K562 (cell line): ENCODE measurements around the gene NMB. TPM values are rescaled to one million over a fixed set of nuclear protein-coding genes. Genes with fewer than 3 reads are reported as not detected.
A peak's percentile ranks its signal among the peaks of the same experiment; 100 is the strongest.

Experiments
- ATAC-seq: fragments of 200-7000 bp; cut with Tn5 transposase; 3 replicates; pipeline ENCODE4 v1.9.1; 2020; ENCODE audit warnings: moderate library complexity
- BruUV-seq: library from RNA; stranded (reverse); fragments of 400-500 nt; replicated peaks from 2 replicates; lab custom pipeline; 2021; lab: Mats Ljungman, UMichigan
- CTCF ChIA-PET: fragments of 300-600 bp; formaldehyde crosslinking; extraction: SDS; loops from one replicate; lab custom pipeline; 2021; ENCODE audit warnings: low intra/inter-chr PET ratio; lab: Yijun Ruan, JAX
- POLR2A ChIA-PET: fragments of 300-600, 350-650 bp; sonication (Branson Sonifier 250); formaldehyde crosslinking; extraction: SDS; loops from one replicate; lab custom pipeline; 2021; ENCODE audit warnings: antibody characterized with exemption, inconsistent platforms; lab: Yijun Ruan, JAX
- DNase-seq, 4 experiments: peaks; one replicate each; pipeline versions ENCODE4 v3.0.0 to v3.0.0-alpha.2; 2011 to 2018; ENCODE audit warnings: low spot score in 3 of 4, mixed read lengths in 3 of 4; ENCODE audit errors: extremely low read depth in 1 of 4
- FAIRE-seq: peaks from 2 replicates; lab custom pipeline; 2011; peaks lifted over from hg19 to GRCh38; lab: Jason Lieb, UNC
- H2AFZ ChIP-seq: 2 replicates; pipeline ENCODE4 v1.6.0; 2011; ENCODE audit warnings: low read depth, low read length, control low read depth, inconsistent platforms
- H3K27ac ChIP-seq: fragments of 200-600 bp; 3 replicates; pipeline ENCODE4 v1.8.0; 2011; ENCODE audit warnings: low read depth, mild to moderate bottlenecking, control low read depth, inconsistent platforms, low read length, moderate library complexity, mixed read lengths; ENCODE audit errors: extremely low read depth
- H3K27me3 ChIP-seq, 2 experiments: fragments of 300-600 bp in 1 of 2; 2 replicates in 1 of 2; 3 replicates in 1 of 2; pipeline versions ENCODE4 v1.6.0 to v1.8.0; 2011; ENCODE audit warnings: inconsistent platforms in 2 of 2, low read length in 2 of 2, mild to moderate bottlenecking in 1 of 2, mixed read lengths in 1 of 2, moderate library complexity in 1 of 2; ENCODE audit not compliant: control insufficient read depth in 2 of 2, insufficient read depth in 2 of 2
- H3K36me3 ChIP-seq: fragments of 300-600 bp; 3 replicates; pipeline ENCODE4 v1.8.0; 2011; ENCODE audit warnings: mild to moderate bottlenecking, low read length, inconsistent platforms; ENCODE audit not compliant: control insufficient read depth, insufficient read depth
- H3K4me1 ChIP-seq, 2 experiments: fragments of 200-600 bp in 1 of 2; replicated peaks in 1 of 2; 2 replicates in 1 of 2; 3 replicates in 1 of 2; pipeline versions ENCODE4 v1.5.1 to v1.8.0; 2011; ENCODE audit warnings: inconsistent platforms in 2 of 2, low read length in 2 of 2, mild to moderate bottlenecking in 1 of 2, mixed read lengths in 1 of 2, moderate library complexity in 1 of 2; ENCODE audit not compliant: control insufficient read depth in 2 of 2, insufficient read depth in 2 of 2
- H3K4me2 ChIP-seq: 2 replicates; pipeline ENCODE4 v1.6.1; 2011; ENCODE audit warnings: low read length, control low read depth, inconsistent platforms, mixed read lengths; ENCODE audit not compliant: insufficient read depth
- H3K4me3 ChIP-seq: fragments of 200-600 bp; sonication (generic), shearing (Covaris generic); 2 replicates; pipeline ENCODE4 v1.5.1; 2016; ENCODE audit warnings: control low read depth, inconsistent platforms
- H3K79me2 ChIP-seq: fragments of 200-600 bp; 3 replicates; pipeline ENCODE4 v1.8.0; 2011; ENCODE audit warnings: low read length, inconsistent platforms; ENCODE audit not compliant: control insufficient read depth, insufficient read depth
- H3K9ac ChIP-seq, 2 experiments: 2 replicates each; pipeline versions ENCODE4 v1.6.0 to v1.6.1; 2011; ENCODE audit warnings: low read depth in 2 of 2, low read length in 2 of 2, control low read depth in 1 of 2, inconsistent platforms in 1 of 2, mild to moderate bottlenecking in 1 of 2, mixed read lengths in 1 of 2; ENCODE audit not compliant: insufficient read depth in 1 of 2
- H3K9me1 ChIP-seq: one replicate; pipeline ENCODE4 v1.6.0; 2011; ENCODE audit warnings: inconsistent platforms, mild to moderate bottlenecking, low read length, moderate library complexity; ENCODE audit not compliant: control insufficient read depth, insufficient read depth
- H3K9me3 ChIP-seq: replicated peaks from 2 replicates; pipeline ENCODE4 v1.5.1; 2011; ENCODE audit warnings: low read depth, low read length, inconsistent platforms; ENCODE audit not compliant: control insufficient read depth, insufficient read depth
- H4K20me1 ChIP-seq: replicated peaks from 2 replicates; pipeline ENCODE4 v1.6.1; 2011; ENCODE audit warnings: low read length, inconsistent platforms, mixed read lengths; ENCODE audit not compliant: control insufficient read depth, insufficient read depth
- ASH1L ChIP-seq: fragments of 450-650 bp; IDR thresholded peaks from 2 replicates; pipeline ENCODE4 v1.6.1; 2018; ENCODE audit warnings: borderline replicate concordance, mild to moderate bottlenecking, low read depth; ENCODE audit not compliant: partially characterized antibody
- EZH2 ChIP-seq: IDR thresholded peaks from 2 replicates; pipeline ENCODE4 v1.6.1; 2012; ENCODE audit warnings: low read depth, mild to moderate bottlenecking, inconsistent platforms, low read length, borderline replicate concordance
- HNRNPLL ChIP-seq: fragments of 200-400 bp; formaldehyde crosslinking; IDR thresholded peaks from 2 replicates; pipeline ENCODE4 v1.6.1; 2017; ENCODE audit warnings: low read length, low read depth, mild to moderate bottlenecking; ENCODE audit not compliant: poor library complexity, severe bottlenecking
- ID3 ChIP-seq, 2 experiments: fragments of 250-450 bp in 1 of 2; fragments of 450-650 bp in 1 of 2; sonication (Bioruptor Pico) in 1 of 2; IDR thresholded peaks; 2 replicates each; pipeline versions ENCODE4 v1.6.1 to v1.8.0; 2016 to 2021; ENCODE audit warnings: mild to moderate bottlenecking in 2 of 2, moderate library complexity in 2 of 2, missing compliant biosample characterization in 1 of 2, missing genetic modification characterization in 1 of 2
- MED1 ChIP-seq: sonication (generic); formaldehyde crosslinking; IDR thresholded peaks from 2 replicates; pipeline ENCODE4 v1.8.1; 2023; ENCODE audit warnings: missing genetic modification reagents, borderline replicate concordance
- NR4A1 ChIP-seq, 2 experiments: fragments of 250-450 bp in 1 of 2; fragments of 450-650 bp in 1 of 2; sonication (Bioruptor Pico) in 1 of 2; IDR thresholded peaks; 2 replicates each; pipeline versions ENCODE4 v1.4.0 to v1.6.1; 2016 to 2020; ENCODE audit warnings: mild to moderate bottlenecking in 2 of 2, missing compliant biosample characterization in 1 of 2, missing genetic modification characterization in 1 of 2, moderate library complexity in 1 of 2
- PTRF ChIP-seq: fragments of 450-650 bp; IDR thresholded peaks from 2 replicates; pipeline ENCODE4 v1.6.1; 2016; ENCODE audit warnings: mild to moderate bottlenecking, missing genetic modification characterization, missing compliant biosample characterization
- RNF219 ChIP-seq: fragments of 250-450 bp; sonication (Bioruptor Pico); IDR thresholded peaks from 2 replicates; pipeline ENCODE4 v1.5.0; 2022; ENCODE audit warnings: mild to moderate bottlenecking
- SMAD3 ChIP-seq: fragments of 450-650 bp; formaldehyde crosslinking; conservative IDR thresholded peaks from 2 replicates; pipeline ENCODE4 v1.4.0; 2020; ENCODE audit warnings: mild to moderate bottlenecking
- SP2 ChIP-seq: IDR thresholded peaks from 2 replicates; pipeline ENCODE4 v1.6.1; 2011; ENCODE audit warnings: mild to moderate bottlenecking, low read depth, low read length, moderate library complexity; ENCODE audit not compliant: poor library complexity, severe bottlenecking; ENCODE audit errors: extremely low read depth
- U2AF2 ChIP-seq: fragments of 200-400 bp; formaldehyde crosslinking; optimal IDR thresholded peaks from 2 replicates; pipeline ENCODE3; 2017; ENCODE audit warnings: low read depth, mild to moderate bottlenecking, low read length
- ZBTB49 ChIP-seq: sonication (generic); formaldehyde crosslinking; IDR thresholded peaks from 2 replicates; pipeline ENCODE4 v1.8.0; 2022; ENCODE audit warnings: missing genetic modification reagents, mild to moderate bottlenecking, borderline replicate concordance
- WGBS: fragments of 100-300 bp; shearing (Covaris generic); methylation state at CpG from one replicate; pipeline ENCODE4 v1.1.6; 2016; ENCODE audit warnings: low coverage, mixed read lengths; ENCODE audit not compliant: insufficient coverage; ENCODE audit errors: missing lambda C conversion rate; 5-methylcytosine and 5-hydroxymethylcytosine counted together
- in situ Hi-C: fragments of 300-500 bp; cut with MboI; formaldehyde crosslinking; loops from 4 replicates; pipeline ENCODE4 v1.15.0; 2018; ENCODE audit warnings: inconsistent platforms, mixed read lengths
- intact Hi-C: fragments of 100-400 bp; cut with micrococcal nuclease; formaldehyde crosslinking; loops from 2 replicates; pipeline ENCODE4 v1.14.2; 2022
- polyA plus RNA-seq, 8 experiments: library from polyadenylated mRNA; depleted of rRNA in 4 of 8; stranded (reverse) in 5 of 8; unstranded in 3 of 8; fragments of >200 nt; fragmentation: Nextera tagmentation in 2 of 8; fragmentation: Illumina TruSeq in 1 of 8; extraction: Ambion mirVana in 2 of 8; extraction: Trizol in 1 of 8; gene quantifications; 2 replicates each; pipeline versions ENCODE4 v1.2.1 to v1.2.3, GENCODE V29; 2011 to 2014; ENCODE audit warnings: inconsistent platforms in 1 of 8, missing spikeins in 1 of 8
- total RNA-seq, 7 experiments: library from RNA; depleted of rRNA in 6 of 7; stranded (reverse); fragments of >200 nt in 6 of 7; fragmentation: Illumina TruSeq in 2 of 7; extraction: Trizol in 2 of 7; gene quantifications; 2 replicates each; pipeline versions ENCODE4 v1.2.1 to v1.2.3, GENCODE V29; 2011 to 2021; ENCODE audit warnings: low replicate concordance in 1 of 7

Gene NMB
- total and polyA plus RNA-seq, 9 of the 15 experiments (the other 6 are each of a cell fraction or from before 2014, with no cell fraction given) = 0.06 to 0.16 (median 0.09) TPM; not detected in 5

DNA sequence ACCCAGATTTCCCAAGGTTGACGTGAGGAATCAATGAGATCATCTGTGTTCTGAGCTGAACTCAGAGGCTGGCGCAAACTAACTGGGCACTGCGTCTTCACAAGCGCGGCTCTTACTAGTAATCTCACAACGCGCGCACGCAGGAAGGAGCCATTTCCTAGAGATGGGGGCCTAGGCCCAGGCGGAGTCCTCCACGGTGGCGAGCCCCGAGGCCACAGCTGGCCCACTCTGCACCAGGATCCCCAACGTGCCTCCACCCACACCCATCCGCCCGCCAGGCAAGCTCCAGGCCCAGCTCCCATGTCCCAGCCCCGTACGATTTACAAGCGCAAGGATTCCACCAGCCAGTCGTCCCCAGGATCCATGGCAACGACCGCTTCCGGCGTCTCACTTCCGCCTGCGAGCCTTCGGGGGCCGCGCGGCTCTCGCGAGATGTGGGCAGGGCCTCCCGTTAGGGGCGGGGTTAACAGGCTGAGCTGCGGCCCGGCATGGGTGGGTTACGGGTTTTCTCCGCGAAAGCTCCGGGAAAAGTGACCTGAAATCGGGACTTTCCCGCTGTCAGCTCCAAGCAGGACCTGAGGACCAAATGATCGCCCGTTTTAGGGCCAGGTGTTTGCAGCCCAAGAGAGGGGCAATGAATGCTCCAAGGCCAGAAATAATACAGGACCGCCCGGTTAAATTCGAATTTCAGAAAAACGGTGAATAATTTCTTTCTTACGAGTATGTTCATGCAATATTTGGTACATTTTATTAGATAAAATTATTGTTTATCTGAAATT, 3.9 kb downstream of the NMB start, which contains the start of gene WDR73 (continued):
- no peak for TF ChIP-seq RNF219 (CRISPR knock-in tag)

- Histone ChIP-seq H3K27ac (peak overlapping the region; percentile 72), H4K20me1 (no peaks in the 10 kb centered on the region; the same call in 1 of the 2 replicates), H3K79me2 (peaks cover 17% of the 10 kb centered on the region), H3K4me2 (peak overlapping the region; percentile 86), H3K36me3 (peaks cover 34% of the 10 kb centered on the region; the same call in 2 of the 3 replicates), H3K9me3 (no peaks in the 10 kb centered on the region), H3K4me1 (peaks cover 9 to 24% of the 10 kb centered on the region in 2 experiments; a peak in 4 of 5 replicates), H2AFZ (peak overlapping the region; percentile 95), H3K9me1 (peaks cover 7% of the 10 kb centered on the region), H3K9ac (peak overlapping the region; percentile 85 to 97), H3K4me3 (peak overlapping the region; percentile 78), H3K27me3 (no peaks in the 10 kb centered on the region)
- FAIRE-seq (no peak), ATAC-seq (no peak; the same call in 2 of the 3 replicates), DNase-seq (no peak)
- POLR2A ChIA-PET = interaction anchor here (0.7 to 1.6 kb wide), 5 partner anchors 10 to 175 kb away, joined by 3 to 4 read pairs (median 3); no protein-coding TSS in a partner anchor
- intact Hi-C loops (no loop called here), in situ Hi-C loops (no loop called here)
- 6% methylated on average over 7 of the region's 7 CpGs for WGBS
- BruUV-seq = no TSS peak
- CTCF ChIA-PET = no interaction called here
- TF ChIP-seq ZBTB49 (CRISPR knock-in tag) (no peak), SP2 (no peak), ASH1L (no peak), NR4A1 (CRISPR knock-in tag; IDR thresholded peaks at IDR 0.05) (no peak), NR4A1 (tag; IDR thresholded peaks at IDR 0.05) (0 out of 2 replicates have a peak, but pooled peaks have one; percentile 60), SMAD3 (no peak), ID3 (CRISPR knock-in tag; IDR thresholded peaks at IDR 0.05) (no peak), ID3 (tag; IDR thresholded peaks at IDR 0.05) (0 out of 2 replicates have a peak, but pooled peaks have one; percentile 61), U2AF2 (no peak), MED1 (CRISPR knock-in tag) (no peak), EZH2 (no peak), HNRNPLL (no peak), PTRF (tag) (peak; percentile 48; the same call in 1 of the 2 replicates)
Observed at GRCh38 chr15:84653584-84653909, 4.5 kb downstream of the NMB start.
